HG03039 (cell line): Measurements from ENCODE around the gene GNE.

Experiments
- ATAC-seq: cut with Tn5 transposase; IDR thresholded peaks from one replicate; pipeline ENCODE4 v1.9.1; 2021; ENCODE audit warnings: mild to moderate bottlenecking, moderate library complexity; ENCODE audit not compliant: unreplicated experiment

GNE gene

GRCh38 chr9:36173861-36174260 lies 84.4 kb downstream of the GNE start:
- ATAC-seq, result no peak

DNA sequence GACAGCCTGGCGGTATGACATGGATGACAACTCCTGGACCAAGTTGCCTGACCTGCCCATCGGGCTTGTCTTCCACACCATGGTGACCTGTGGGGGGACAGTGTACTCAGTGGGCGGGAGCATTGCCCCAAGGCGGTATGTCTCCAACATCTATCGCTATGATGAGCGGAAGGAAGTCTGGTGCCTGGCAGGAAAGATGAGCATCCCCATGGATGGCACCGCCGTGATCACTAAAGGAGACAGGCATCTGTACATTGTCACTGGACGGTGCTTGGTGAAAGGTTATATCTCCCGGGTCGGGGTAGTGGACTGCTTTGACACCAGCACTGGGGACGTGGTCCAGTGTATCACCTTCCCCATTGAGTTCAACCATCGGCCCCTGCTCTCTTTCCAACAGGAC lies 87.7 kb downstream of the GNE start:
- no peak for ATAC-seq

- ATAC-seq, result no peak
Measured at GRCh38 chr9:36169708-36170107, 88.5 kb downstream of the GNE start.

GRCh38 chr9:36169166-36169565 lies 89.1 kb downstream of the GNE start, which contains the start of gene CCIN:
Gene CCIN, plus strand, starts transcription at chr9:36169388. Its CDS starts 115 bp downstream, at chr9:36169503.
- no peak for ATAC-seq

- no peak for ATAC-seq
Measured at GRCh38 chr9:36166168-36166927, 91.9 kb downstream of the GNE start.

DNA sequence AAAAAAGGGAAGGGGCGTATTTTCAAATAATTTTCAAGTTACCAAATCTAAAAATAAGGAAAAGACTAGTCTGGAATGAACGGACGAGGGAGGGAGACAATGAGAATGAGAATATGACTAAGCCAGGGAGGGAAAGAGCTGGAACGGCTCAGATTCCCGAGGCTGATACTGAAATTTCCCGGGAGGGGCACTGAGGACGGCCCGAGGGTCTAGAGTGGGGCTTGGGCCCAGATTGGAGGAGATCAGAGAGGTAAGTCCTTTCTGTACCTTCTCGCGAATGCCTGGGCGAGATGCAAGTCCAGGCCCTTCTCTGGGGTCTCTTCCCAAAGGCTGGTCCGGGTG lies 92.5 kb downstream of the GNE start:
- no peak for ATAC-seq

- ATAC-seq, result no peak
Measured at GRCh38 chr9:36164989-36165388, 93.3 kb downstream of the GNE start.
